GM19240 (cell line): ENCODE data around the gene TMEM41B.
"Not testable (repeated sequence)": the region's sequence is repeated elsewhere in the genome, so short reads cannot be mapped to it uniquely, and the experiment has no call there.

ENCODE experiments used
- DNase-seq: peaks from one replicate; pipeline ENCODE4 v3.0.0; 2011; ENCODE audit warnings: low spot score; ENCODE audit not compliant: insufficient read length

TMEM41B gene

GRCh38 chr11:9314291-9315077, at the start of gene TMEM41B:
TMEM41B (minus strand) TSS chr11:9314593; CDS start chr11:9314441, 152 bp downstream.
- peak; percentile 97 for DNase-seq

- no peak for DNase-seq
These were observed 48.0 kb upstream of the TMEM41B start for GRCh38 chr11:9362393-9362863.

- not testable (repeated sequence) for DNase-seq
These were observed 46.6 kb upstream of the TMEM41B start for GRCh38 chr11:9360862-9361622.

GRCh38 chr11:9357041-9357440, 42.6 kb upstream of the TMEM41B start:
- DNase-seq = no peak

GRCh38 chr11:9351321-9351881, 37.0 kb upstream of the TMEM41B start:
- no peak for DNase-seq

- DNase-seq = not testable (repeated sequence)
These were observed 33.4 kb upstream of the TMEM41B start for GRCh38 chr11:9347779-9348178.

- no peak for DNase-seq
These were observed 32.7 kb upstream of the TMEM41B start for GRCh38 chr11:9347100-9347499.

- DNase-seq = no peak
These were observed 29.8 kb upstream of the TMEM41B start for GRCh38 chr11:9344061-9344680.

GRCh38 chr11:9341638-9342178, 27.3 kb upstream of the TMEM41B start:
- DNase-seq = no peak

GRCh38 chr11:9332655-9333054, 18.3 kb upstream of the TMEM41B start:
- no peak for DNase-seq

- no peak for DNase-seq
These were observed 16.3 kb upstream of the TMEM41B start for GRCh38 chr11:9330387-9331384.

- DNase-seq = no peak
These were observed 5.7 kb upstream of the TMEM41B start for GRCh38 chr11:9320047-9320446.

- DNase-seq = not testable (repeated sequence)
These were observed 5.1 kb upstream of the TMEM41B start for GRCh38 chr11:9319377-9320001.

- not testable (repeated sequence) for DNase-seq
These were observed 4.3 kb upstream of the TMEM41B start for GRCh38 chr11:9318442-9319376.

- no peak for DNase-seq
These were observed 1.9 kb upstream of the TMEM41B start for GRCh38 chr11:9316334-9316733.

- peak; percentile 10 for DNase-seq
These were observed 790 bp upstream of the TMEM41B start for GRCh38 chr11:9315078-9315688.

- DNase-seq = peak; percentile 14
These were observed 624 bp downstream of the TMEM41B start for GRCh38 chr11:9313648-9314290.
